ENCODE data around the gene ZNF385D. TPM values are rescaled to one million over a fixed set of nuclear protein-coding genes. Genes with fewer than 3 reads are reported as not detected.

Gene ZNF385D
- total and polyA plus RNA-seq, 4 donors = 0.17 to 30.9 (median 1.9) TPM

GRCh38 chr3:21781355-21781754 is 30.3 kb upstream of the ZNF385D start:
- no peak overlapping the region for H3K27ac ChIP-seq (ENCODE audit: low read depth in 1 of 2, low read length in 1 of 2)
- DNase-seq = no peak
- no peaks in the 10 kb centered on the region for H3K9me3 ChIP-seq (ENCODE audit: control insufficient read depth in 4 of 4, insufficient read depth in 3 of 4, low read length in 3 of 4)
- no peak overlapping the region for H3K9ac ChIP-seq (ENCODE audit: insufficient read depth in 1 of 2, low read length in 2 of 2)
- no peak for ATAC-seq (ENCODE audit: insufficient read depth, low FRiP score)
- H3K4me1 ChIP-seq (ENCODE audit: control insufficient read depth in 5 of 5, insufficient read depth in 5 of 5, low read length in 5 of 5) = peaks cover 0 to 13% (median 3%) of the 10 kb centered on the region in 5 donors
- no peak for TF ChIP-seq CTCF (IDR thresholded peaks at IDR 0.05; ENCODE audit: control extremely low read depth, extremely low read depth)
- WGBS, 2 donors = 84% methylated on average over 2 of the region's 2 CpGs
- no peak overlapping the region for H3K4me3 ChIP-seq
- H3K27me3 ChIP-seq (ENCODE audit: control insufficient read depth in 3 of 3, insufficient read depth in 3 of 3, low read length in 2 of 3) = no peaks in the 10 kb centered on the region
- H3K36me3 ChIP-seq (ENCODE audit: control insufficient read depth in 4 of 4, insufficient read depth in 4 of 4, low read length in 4 of 4) = no peaks in the 10 kb centered on the region

GRCh38 chr3:21779909-21780308 is 28.9 kb upstream of the ZNF385D start:
- Histone ChIP-seq H3K9me3 (ENCODE audit: control insufficient read depth in 4 of 4, insufficient read depth in 3 of 4, low read length in 3 of 4) (no peaks in the 10 kb centered on the region), H3K4me3 (no peak overlapping the region), H3K9ac (ENCODE audit: insufficient read depth in 1 of 2, low read length in 2 of 2) (no peak overlapping the region), H3K36me3 (ENCODE audit: control insufficient read depth in 4 of 4, insufficient read depth in 4 of 4, low read length in 4 of 4) (no peaks in the 10 kb centered on the region), H3K27ac (ENCODE audit: low read depth in 1 of 2, low read length in 1 of 2) (no peak overlapping the region), H3K27me3 (ENCODE audit: control insufficient read depth in 3 of 3, insufficient read depth in 3 of 3, low read length in 2 of 3) (no peaks in the 10 kb centered on the region), H3K4me1 (ENCODE audit: control insufficient read depth in 5 of 5, insufficient read depth in 5 of 5, low read length in 5 of 5) (peaks cover 0 to 11% (median 0%) of the 10 kb centered on the region in 5 donors)
- no peak for TF ChIP-seq CTCF (IDR thresholded peaks at IDR 0.05; ENCODE audit: control extremely low read depth, extremely low read depth)
- DNase-seq = peak in 2 of 3 donors; percentile 34 to 48
- ATAC-seq (ENCODE audit: insufficient read depth, low FRiP score) = no peak
- 36 to 63% methylated on average over 1 of the region's 1 CpG for WGBS, 2 donors

GRCh38 chr3:21778715-21779114 is 27.7 kb upstream of the ZNF385D start:
- WGBS, 2 donors = 86 to 93% methylated on average over 1 of the region's 1 CpG
- Histone ChIP-seq H3K9ac (ENCODE audit: insufficient read depth in 1 of 2, low read length in 2 of 2) (no peak overlapping the region), H3K9me3 (ENCODE audit: control insufficient read depth in 4 of 4, insufficient read depth in 3 of 4, low read length in 3 of 4) (no peaks in the 10 kb centered on the region), H3K36me3 (ENCODE audit: control insufficient read depth in 4 of 4, insufficient read depth in 4 of 4, low read length in 4 of 4) (no peaks in the 10 kb centered on the region), H3K27ac (ENCODE audit: low read depth in 1 of 2, low read length in 1 of 2) (no peak overlapping the region), H3K4me3 (no peak overlapping the region), H3K27me3 (ENCODE audit: control insufficient read depth in 3 of 3, insufficient read depth in 3 of 3, low read length in 2 of 3) (no peaks in the 10 kb centered on the region), H3K4me1 (ENCODE audit: control insufficient read depth in 5 of 5, insufficient read depth in 5 of 5, low read length in 5 of 5) (peaks cover 0 to 6% (median 0%) of the 10 kb centered on the region in 5 donors)
- no peak for TF ChIP-seq CTCF (IDR thresholded peaks at IDR 0.05; ENCODE audit: control extremely low read depth, extremely low read depth)
- DNase-seq (no peak), ATAC-seq (ENCODE audit: insufficient read depth, low FRiP score) (no peak)

GRCh38 chr3:21777821-21778220 is 26.8 kb upstream of the ZNF385D start:
- no peak for TF ChIP-seq CTCF (IDR thresholded peaks at IDR 0.05; ENCODE audit: control extremely low read depth, extremely low read depth)
- Histone ChIP-seq H3K9ac (ENCODE audit: insufficient read depth in 1 of 2, low read length in 2 of 2) (no peak overlapping the region), H3K36me3 (ENCODE audit: control insufficient read depth in 4 of 4, insufficient read depth in 4 of 4, low read length in 4 of 4) (no peaks in the 10 kb centered on the region), H3K4me3 (no peak overlapping the region), H3K4me1 (ENCODE audit: control insufficient read depth in 5 of 5, insufficient read depth in 5 of 5, low read length in 5 of 5) (no peaks in the 10 kb centered on the region), H3K9me3 (ENCODE audit: control insufficient read depth in 4 of 4, insufficient read depth in 3 of 4, low read length in 3 of 4) (no peaks in the 10 kb centered on the region), H3K27ac (ENCODE audit: low read depth in 1 of 2, low read length in 1 of 2) (no peak overlapping the region), H3K27me3 (ENCODE audit: control insufficient read depth in 3 of 3, insufficient read depth in 3 of 3, low read length in 2 of 3) (no peaks in the 10 kb centered on the region)
- WGBS, 2 donors = 93 to 94% methylated on average over 2 of the region's 2 CpGs
- DNase-seq (no peak), ATAC-seq (ENCODE audit: insufficient read depth, low FRiP score) (no peak)

Data from lung (tissue), 12 donors.